Measurements from ENCODE around the gene C11orf91.
A peak's percentile ranks its signal among the peaks of the same experiment; 100 is the strongest.

Gene C11orf91

GRCh38 chr11:33719587-33719986 lies 19.0 kb upstream of the C11orf91 start:
- Histone ChIP-seq H3K36me3 (peaks cover 60% of the 10 kb centered on the region), H3K9me3 (no peaks in the 10 kb centered on the region), H3K4me3 (ENCODE audit: low read depth in 1 of 2, low read length in 1 of 2) (no peak overlapping the region), H3K27ac (no peak overlapping the region), H3K27me3 (no peaks in the 10 kb centered on the region), H3K4me1 (ENCODE audit: control insufficient read depth in 1 of 2, insufficient read depth in 1 of 2, low read depth in 1 of 2, low read length in 1 of 2) (peaks cover 0 to 16% of the 10 kb centered on the region in 2 experiments)
- TF ChIP-seq CTCF (IDR thresholded peaks at IDR 0.05): no peak

- TF ChIP-seq CTCF (IDR thresholded peaks at IDR 0.05): no peak
- H3K4me3 ChIP-seq (ENCODE audit: low read depth in 1 of 2, low read length in 1 of 2): no peak overlapping the region
- peaks cover 0 to 5% of the 10 kb centered on the region in 2 experiments for H3K4me1 ChIP-seq (ENCODE audit: control insufficient read depth in 1 of 2, insufficient read depth in 1 of 2, low read depth in 1 of 2, low read length in 1 of 2)
- H3K36me3 ChIP-seq: peaks cover 68% of the 10 kb centered on the region
- H3K9me3 ChIP-seq: no peaks in the 10 kb centered on the region
- no peak overlapping the region for H3K27ac ChIP-seq
- no peaks in the 10 kb centered on the region for H3K27me3 ChIP-seq
These were observed 17.8 kb upstream of the C11orf91 start for GRCh38 chr11:33718440-33718839.

- Histone ChIP-seq H3K36me3 (peaks cover 64% of the 10 kb centered on the region), H3K4me1 (ENCODE audit: control insufficient read depth in 1 of 2, insufficient read depth in 1 of 2, low read depth in 1 of 2, low read length in 1 of 2) (peaks cover 0 to 6% of the 10 kb centered on the region in 2 experiments), H3K27me3 (no peaks in the 10 kb centered on the region), H3K4me3 (ENCODE audit: low read depth in 1 of 2, low read length in 1 of 2) (no peak overlapping the region), H3K27ac (no peak overlapping the region), H3K9me3 (no peaks in the 10 kb centered on the region)
- TF ChIP-seq CTCF (IDR thresholded peaks at IDR 0.05): no peak
These were observed 15.6 kb upstream of the C11orf91 start for GRCh38 chr11:33716243-33716642.

GRCh38 chr11:33713856-33714398 lies 13.3 kb upstream of the C11orf91 start:
- H3K4me1 ChIP-seq (ENCODE audit: control insufficient read depth in 1 of 2, insufficient read depth in 1 of 2, low read depth in 1 of 2, low read length in 1 of 2): peaks cover 0 to 6% of the 10 kb centered on the region in 2 experiments
- peaks cover 56% of the 10 kb centered on the region for H3K36me3 ChIP-seq
- H3K27me3 ChIP-seq: no peaks in the 10 kb centered on the region
- H3K4me3 ChIP-seq (ENCODE audit: low read depth in 1 of 2, low read length in 1 of 2): no peak overlapping the region
- no peak for TF ChIP-seq CTCF (IDR thresholded peaks at IDR 0.05)
- no peaks in the 10 kb centered on the region for H3K9me3 ChIP-seq
- H3K27ac ChIP-seq: no peak overlapping the region

GRCh38 chr11:33713151-33713855 lies 12.7 kb upstream of the C11orf91 start:
- H3K4me1 ChIP-seq (ENCODE audit: control insufficient read depth in 1 of 2, insufficient read depth in 1 of 2, low read depth in 1 of 2, low read length in 1 of 2): peaks cover 0 to 6% of the 10 kb centered on the region in 2 experiments
- H3K4me3 ChIP-seq (ENCODE audit: low read depth in 1 of 2, low read length in 1 of 2): no peak overlapping the region
- TF ChIP-seq CTCF (IDR thresholded peaks at IDR 0.05): no peak
- H3K36me3 ChIP-seq: peaks cover 53% of the 10 kb centered on the region
- no peaks in the 10 kb centered on the region for H3K9me3 ChIP-seq
- no peaks in the 10 kb centered on the region for H3K27me3 ChIP-seq
- H3K27ac ChIP-seq: peak overlapping the region; percentile 18
